GM19238 (cell line): ENCODE results near the gene ALDH16A1.
A peak's percentile ranks its signal among the peaks of the same experiment; 100 is the strongest.
"Not testable (repeated sequence)": the region's sequence is repeated elsewhere in the genome, so short reads cannot be mapped to it uniquely, and the experiment has no call there.

Experiments
- DNase-seq: peaks from one replicate; pipeline ENCODE4 v3.0.0; 2011; ENCODE audit warnings: low spot score; ENCODE audit not compliant: insufficient read length

Gene ALDH16A1

GRCh38 chr19:49440439-49441209 is 12.4 kb upstream of the ALDH16A1 start:
- DNase-seq, result no peak

- no peak for DNase-seq
These were observed 11.6 kb upstream of the ALDH16A1 start, which contains the start of gene SLC17A7 for GRCh38 chr19:49441210-49441959. SLC17A7 (minus strand) TSS chr19:49441527; CDS start chr19:49441379, 148 bp downstream.

DNA sequence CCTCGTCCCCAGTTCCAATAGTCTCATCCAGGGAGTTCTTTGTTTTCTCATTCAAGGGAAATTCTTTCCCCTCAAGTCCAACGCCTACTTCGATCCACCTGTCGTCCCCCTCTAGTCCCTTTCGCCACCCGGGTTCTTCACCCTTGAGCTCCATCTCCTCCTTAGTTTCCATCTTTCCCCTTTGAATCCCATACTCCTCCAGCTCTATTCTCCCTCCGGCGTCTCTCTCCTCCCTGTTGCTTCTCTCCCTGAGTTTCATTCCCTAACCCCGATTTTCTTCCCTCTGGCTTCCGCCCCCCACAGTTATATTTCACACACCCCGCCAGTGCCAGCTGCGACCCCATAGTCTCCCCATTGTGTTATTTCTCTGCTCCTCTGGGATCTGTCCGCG is 11.1 kb upstream of the ALDH16A1 start:
- no peak for DNase-seq

DNA sequence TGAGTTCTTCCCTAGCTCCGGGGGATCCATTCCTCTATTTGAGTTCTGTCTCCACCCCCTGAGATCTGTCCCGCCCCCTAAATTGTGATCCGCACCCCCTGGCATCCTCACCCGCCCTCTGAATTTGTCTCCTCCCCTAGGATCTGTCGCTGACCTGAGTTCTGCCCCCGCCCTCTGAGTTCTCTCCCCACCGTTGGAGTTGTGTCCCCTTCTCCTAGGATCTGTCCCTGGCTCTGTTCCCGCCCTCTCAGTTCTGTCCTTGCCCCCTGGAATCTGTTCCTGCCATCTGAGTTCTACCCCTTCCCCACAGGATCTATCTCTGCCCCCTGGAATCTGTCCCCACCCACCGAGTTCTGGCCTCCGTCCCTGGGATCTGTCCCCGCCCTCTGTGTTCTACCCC is 10.7 kb upstream of the ALDH16A1 start:
- DNase-seq, result no peak

DNA sequence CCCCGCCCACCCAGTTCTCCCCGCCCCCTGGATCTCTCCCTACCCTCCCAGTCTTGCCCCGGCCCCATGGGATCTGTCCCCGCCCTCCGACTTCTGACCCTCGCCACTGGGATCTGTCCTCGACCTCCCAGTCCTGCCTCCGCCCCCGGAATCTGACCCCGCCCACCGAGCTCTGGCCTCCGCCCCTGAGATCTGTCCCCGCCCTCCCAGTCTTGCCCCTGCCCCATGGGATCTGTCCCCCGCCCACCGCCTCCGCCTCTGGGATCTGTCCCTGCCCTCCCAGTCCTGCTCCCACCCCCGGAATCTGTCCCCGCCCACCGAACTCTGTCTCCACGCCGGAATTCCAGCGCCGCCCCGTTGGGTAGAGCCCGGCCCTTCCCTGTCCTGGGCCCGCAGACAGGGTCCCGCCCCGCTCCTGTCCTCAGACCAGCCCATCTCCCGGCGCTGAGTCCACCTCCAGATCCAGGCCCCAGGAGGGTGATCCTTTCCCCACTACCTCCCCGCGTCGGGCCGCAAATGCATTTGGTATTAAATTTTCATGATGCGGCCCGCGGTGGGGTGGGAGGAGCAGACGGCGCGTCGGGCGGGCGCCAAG is 10.2 kb upstream of the ALDH16A1 start:
- DNase-seq, result peak; percentile 70

- peak; percentile 97 for DNase-seq
These were observed 9.5 kb upstream of the ALDH16A1 start for GRCh38 chr19:49443366-49444099.

DNA sequence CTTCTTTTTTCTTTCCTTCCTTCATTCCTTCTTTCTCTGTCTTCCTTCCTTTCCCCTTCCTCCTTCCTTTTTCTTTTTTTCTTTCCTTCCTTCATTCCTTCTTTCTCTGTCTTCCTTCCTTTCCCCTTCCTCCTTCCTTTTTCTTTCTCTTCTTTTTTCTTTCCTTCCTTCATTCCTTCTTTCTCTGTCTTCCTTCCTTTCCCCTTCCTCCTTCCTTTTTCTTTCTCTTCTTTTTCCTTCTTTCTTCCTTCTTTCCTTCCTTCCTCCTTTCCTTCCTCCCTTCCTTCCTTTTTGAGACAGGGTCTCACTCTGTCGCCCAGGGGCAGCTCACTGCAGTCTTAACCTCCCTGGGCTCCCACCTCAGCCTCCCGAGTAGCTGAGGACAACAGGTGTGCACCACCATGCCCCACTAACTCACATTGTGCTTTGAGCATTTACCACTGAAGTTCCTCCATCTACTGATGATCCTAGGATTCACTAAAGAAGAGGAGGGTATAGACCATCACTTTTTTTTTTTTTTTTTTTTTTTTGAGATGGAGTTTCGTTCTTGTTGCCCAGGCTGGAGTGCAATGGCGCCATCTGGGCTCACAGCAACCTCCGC is 8.8 kb upstream of the ALDH16A1 start:
- not testable (repeated sequence) for DNase-seq

DNA sequence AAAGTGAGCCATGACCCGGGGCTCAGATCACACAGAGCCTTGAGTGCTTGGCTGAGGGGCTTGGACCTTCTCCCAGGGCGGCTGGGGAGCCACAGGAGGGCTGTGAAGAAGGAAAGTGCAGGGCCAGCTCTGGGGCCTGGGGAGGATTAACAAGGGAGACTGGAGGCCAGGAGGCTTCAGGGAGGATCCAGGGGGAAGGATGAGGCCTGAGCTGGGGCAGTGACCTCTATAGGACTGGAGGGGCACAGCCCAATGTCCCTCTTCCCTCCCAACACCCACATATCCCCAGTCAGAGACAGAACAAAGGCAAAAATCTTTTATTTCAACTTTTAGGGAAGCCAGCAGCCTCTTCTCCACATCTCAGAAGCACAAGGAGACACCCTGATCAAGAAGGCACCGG is 7.0 kb upstream of the ALDH16A1 start:
- DNase-seq, result no peak

- DNase-seq, result no peak
These were observed 5.3 kb upstream of the ALDH16A1 start for GRCh38 chr19:49447485-49448431.

DNA sequence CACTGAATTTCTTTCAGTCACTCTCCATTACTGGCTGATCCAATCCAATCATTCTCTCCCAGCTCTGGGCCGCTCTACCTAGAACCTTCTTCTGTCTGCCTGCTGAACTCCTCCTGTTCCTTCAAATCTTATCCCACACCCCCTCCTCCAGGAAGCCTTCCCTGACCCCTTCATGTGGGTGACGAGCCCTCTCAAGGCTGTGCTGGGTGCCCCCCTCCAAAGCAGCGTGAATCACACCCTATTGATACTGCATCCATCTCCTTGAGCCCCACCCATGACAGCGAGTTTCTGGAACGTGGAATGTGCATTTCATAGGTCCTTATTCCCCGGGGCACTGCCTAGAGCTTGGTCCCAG is 4.6 kb upstream of the ALDH16A1 start:
- DNase-seq, result no peak

- DNase-seq, result no peak
These were observed 2.6 kb upstream of the ALDH16A1 start for GRCh38 chr19:49450405-49450804.

GRCh38 chr19:49451430-49452181 is 1.4 kb upstream of the ALDH16A1 start, which contains the start of gene PIH1D1:
PIH1D1 (minus strand) TSS chr19:49451814; CDS start chr19:49451574, 240 bp downstream.
- DNase-seq, result peak; percentile 89

- no peak for DNase-seq
These were observed 774 bp downstream of the ALDH16A1 start for GRCh38 chr19:49453757-49454240.

DNA sequence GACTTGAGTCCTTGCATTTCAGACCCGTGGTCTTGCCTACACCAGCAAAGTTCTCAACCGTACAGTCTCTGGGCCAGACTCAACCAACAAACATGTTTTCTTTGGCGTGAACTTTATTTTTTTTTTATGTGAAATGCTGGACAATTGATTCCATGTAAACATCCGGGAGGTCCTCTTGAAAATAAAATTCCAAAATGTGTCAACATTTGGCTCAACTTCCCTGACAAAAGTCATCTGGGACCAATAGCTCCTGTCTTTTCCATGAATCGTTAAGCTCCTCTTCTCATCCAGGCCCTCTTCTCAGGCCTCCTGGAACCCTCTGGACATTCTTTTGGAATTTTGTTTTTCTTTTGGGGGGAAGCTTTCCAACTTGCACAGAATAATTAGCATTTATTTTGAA is 2.7 kb downstream of the ALDH16A1 start:
- DNase-seq, result no peak

GRCh38 chr19:49456326-49456725 is 3.3 kb downstream of the ALDH16A1 start:
- no peak for DNase-seq

- no peak for DNase-seq
These were observed 5.5 kb downstream of the ALDH16A1 start for GRCh38 chr19:49458567-49458903.

- no peak for DNase-seq
These were observed 6.4 kb downstream of the ALDH16A1 start for GRCh38 chr19:49459388-49459787.

DNA sequence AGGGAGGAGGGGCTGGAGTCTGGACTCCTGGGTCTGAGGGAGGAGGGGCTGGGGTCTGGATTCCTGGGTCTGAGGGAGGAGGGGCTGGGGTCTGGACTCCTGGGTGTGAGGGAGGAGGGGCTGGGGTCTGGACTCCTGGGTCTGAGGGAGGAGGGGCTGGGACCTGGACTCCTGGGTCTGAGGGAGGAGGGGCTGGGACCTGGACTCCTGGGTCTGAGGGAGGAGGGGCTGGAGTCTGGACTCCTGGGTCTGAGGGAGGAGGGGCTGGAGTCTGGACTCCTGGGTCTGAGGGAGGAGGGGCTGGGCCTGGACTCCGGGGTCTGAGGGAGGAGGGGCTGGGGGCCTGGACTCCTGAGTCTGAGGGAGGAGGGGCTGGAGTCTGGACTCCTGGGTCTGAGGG is 8.1 kb downstream of the ALDH16A1 start:
- DNase-seq, result not testable (repeated sequence)

- no peak for DNase-seq
These were observed 8.6 kb downstream of the ALDH16A1 start for GRCh38 chr19:49461656-49462055.
